Loucy (cell line): ENCODE measurements around the gene B3GAT2.

Experiments
- H2AFZ ChIP-seq: fragments of 200-600 bp; sonication (generic); 2 replicates; pipeline ENCODE4 v1.6.0; 2016; ENCODE audit warnings: antibody characterized with exemption, mild to moderate bottlenecking, low read length, moderate library complexity
- H3F3A ChIP-seq: fragments of 200-600 bp; 2 replicates; pipeline ENCODE4 v1.6.0; 2016; ENCODE audit warnings: antibody characterized with exemption, low read depth, mild to moderate bottlenecking
- H3K27me3 ChIP-seq: fragments of 200-600 bp; sonication (generic); 2 replicates; pipeline ENCODE4 v1.6.1; 2014; ENCODE audit warnings: low read length, mild to moderate bottlenecking; ENCODE audit not compliant: insufficient read depth, poor library complexity, severe bottlenecking
- H3K36me3 ChIP-seq: fragments of 200-600 bp; sonication (generic); 2 replicates; pipeline ENCODE4 v1.6.1; 2016; ENCODE audit warnings: low read length; ENCODE audit not compliant: insufficient read depth
- H3K4me1 ChIP-seq: fragments of 200-600 bp; sonication (generic); 2 replicates; pipeline ENCODE4 v1.5.1; 2014; ENCODE audit warnings: low read length, mild to moderate bottlenecking; ENCODE audit not compliant: insufficient read depth, poor library complexity, severe bottlenecking
- H3K4me2 ChIP-seq: fragments of 200-600 bp; sonication (generic); 2 replicates; pipeline ENCODE4 v1.6.0; 2014; ENCODE audit warnings: antibody characterized with exemption, low read length, low read depth, mild to moderate bottlenecking; ENCODE audit not compliant: poor library complexity, severe bottlenecking
- H3K4me3 ChIP-seq: fragments of 200-600 bp; sonication (generic); 2 replicates; pipeline ENCODE4 v1.5.1; 2014; ENCODE audit warnings: low read length, mild to moderate bottlenecking, mixed read lengths; ENCODE audit not compliant: poor library complexity, severe bottlenecking
- H3K79me2 ChIP-seq: fragments of 200-600 bp; sonication (generic); 2 replicates; pipeline ENCODE4 v1.6.1; 2014; ENCODE audit warnings: low read length; ENCODE audit not compliant: insufficient read depth
- H3K9ac ChIP-seq: fragments of 200-600 bp; sonication (generic); 2 replicates; pipeline ENCODE4 v1.6.0; 2014; ENCODE audit warnings: mild to moderate bottlenecking, low read depth, low read length, moderate library complexity; ENCODE audit not compliant: poor library complexity, severe bottlenecking
- H3K9me2 ChIP-seq: fragments of 200-600 bp; sonication (generic); replicated peaks from 2 replicates; pipeline ENCODE4 v1.6.1; 2016; ENCODE audit warnings: low read depth, low read length, mixed read lengths
- H3K9me3 ChIP-seq: fragments of 200-600 bp; sonication (generic); 2 replicates; pipeline ENCODE4 v1.6.1; 2014; ENCODE audit warnings: mild to moderate bottlenecking, antibody characterized with exemption, low read length, low read depth; ENCODE audit not compliant: insufficient read depth
- H4K20me1 ChIP-seq: fragments of 200-600 bp; sonication (generic); 2 replicates; pipeline ENCODE4 v1.6.0; 2014; ENCODE audit warnings: antibody characterized with exemption, low read length, mild to moderate bottlenecking; ENCODE audit not compliant: insufficient read depth, poor library complexity, severe bottlenecking
- EZH2phosphoT487 ChIP-seq: fragments of 200-600 bp; IDR thresholded peaks from 2 replicates; pipeline ENCODE4 v1.6.1; 2018; ENCODE audit warnings: antibody characterized with exemption, mild to moderate bottlenecking, moderate library complexity, borderline replicate concordance
- TF ChIP-seq, protein P1 (sequence below): fragments of 200-600 bp; sonication (generic); conservative IDR thresholded peaks from 2 replicates; pipeline ENCODE4 v1.5.1; 2014; ENCODE audit warnings: mild to moderate bottlenecking, antibody characterized with exemption, low read length

The B3GAT2 gene

DNA sequence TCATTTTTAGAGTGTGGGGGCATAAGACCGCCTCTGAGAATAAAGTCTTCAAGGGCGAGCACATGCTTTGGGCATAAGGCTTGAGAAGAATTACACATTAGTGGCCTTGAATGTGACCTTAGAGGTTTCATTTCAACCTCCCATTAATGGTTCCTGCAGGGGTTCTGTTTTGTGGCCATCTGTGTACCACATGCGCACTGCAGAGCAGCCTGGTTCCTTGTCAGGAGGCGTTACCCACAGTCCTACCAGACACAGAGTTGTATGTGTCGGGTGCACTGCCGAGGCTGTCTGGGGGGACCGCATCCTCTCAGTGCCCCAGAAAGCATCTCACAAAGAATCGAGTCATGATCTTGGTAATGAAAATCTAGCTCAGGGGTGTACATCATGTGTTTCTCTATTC, 115.7 kb downstream of the B3GAT2 start:
- Histone ChIP-seq H3F3A (no peaks in the 10 kb centered on the region), H3K36me3 (no peaks in the 10 kb centered on the region), H3K4me1 (peaks cover 6% of the 10 kb centered on the region), H2AFZ (no peak overlapping the region), H3K79me2 (no peaks in the 10 kb centered on the region), H3K9me3 (no peaks in the 10 kb centered on the region), H3K4me2 (no peak overlapping the region), H3K27me3 (no peaks in the 10 kb centered on the region), H3K4me3 (no peak overlapping the region), H4K20me1 (no peaks in the 10 kb centered on the region), H3K9ac (no peak overlapping the region), H3K9me2 (no peaks in the 10 kb centered on the region)
- TF ChIP-seq, protein P1, sequence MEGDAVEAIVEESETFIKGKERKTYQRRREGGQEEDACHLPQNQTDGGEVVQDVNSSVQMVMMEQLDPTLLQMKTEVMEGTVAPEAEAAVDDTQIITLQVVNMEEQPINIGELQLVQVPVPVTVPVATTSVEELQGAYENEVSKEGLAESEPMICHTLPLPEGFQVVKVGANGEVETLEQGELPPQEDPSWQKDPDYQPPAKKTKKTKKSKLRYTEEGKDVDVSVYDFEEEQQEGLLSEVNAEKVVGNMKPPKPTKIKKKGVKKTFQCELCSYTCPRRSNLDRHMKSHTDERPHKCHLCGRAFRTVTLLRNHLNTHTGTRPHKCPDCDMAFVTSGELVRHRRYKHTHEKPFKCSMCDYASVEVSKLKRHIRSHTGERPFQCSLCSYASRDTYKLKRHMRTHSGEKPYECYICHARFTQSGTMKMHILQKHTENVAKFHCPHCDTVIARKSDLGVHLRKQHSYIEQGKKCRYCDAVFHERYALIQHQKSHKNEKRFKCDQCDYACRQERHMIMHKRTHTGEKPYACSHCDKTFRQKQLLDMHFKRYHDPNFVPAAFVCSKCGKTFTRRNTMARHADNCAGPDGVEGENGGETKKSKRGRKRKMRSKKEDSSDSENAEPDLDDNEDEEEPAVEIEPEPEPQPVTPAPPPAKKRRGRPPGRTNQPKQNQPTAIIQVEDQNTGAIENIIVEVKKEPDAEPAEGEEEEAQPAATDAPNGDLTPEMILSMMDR, result no peak
- no peak for TF ChIP-seq EZH2phosphoT487

DNA sequence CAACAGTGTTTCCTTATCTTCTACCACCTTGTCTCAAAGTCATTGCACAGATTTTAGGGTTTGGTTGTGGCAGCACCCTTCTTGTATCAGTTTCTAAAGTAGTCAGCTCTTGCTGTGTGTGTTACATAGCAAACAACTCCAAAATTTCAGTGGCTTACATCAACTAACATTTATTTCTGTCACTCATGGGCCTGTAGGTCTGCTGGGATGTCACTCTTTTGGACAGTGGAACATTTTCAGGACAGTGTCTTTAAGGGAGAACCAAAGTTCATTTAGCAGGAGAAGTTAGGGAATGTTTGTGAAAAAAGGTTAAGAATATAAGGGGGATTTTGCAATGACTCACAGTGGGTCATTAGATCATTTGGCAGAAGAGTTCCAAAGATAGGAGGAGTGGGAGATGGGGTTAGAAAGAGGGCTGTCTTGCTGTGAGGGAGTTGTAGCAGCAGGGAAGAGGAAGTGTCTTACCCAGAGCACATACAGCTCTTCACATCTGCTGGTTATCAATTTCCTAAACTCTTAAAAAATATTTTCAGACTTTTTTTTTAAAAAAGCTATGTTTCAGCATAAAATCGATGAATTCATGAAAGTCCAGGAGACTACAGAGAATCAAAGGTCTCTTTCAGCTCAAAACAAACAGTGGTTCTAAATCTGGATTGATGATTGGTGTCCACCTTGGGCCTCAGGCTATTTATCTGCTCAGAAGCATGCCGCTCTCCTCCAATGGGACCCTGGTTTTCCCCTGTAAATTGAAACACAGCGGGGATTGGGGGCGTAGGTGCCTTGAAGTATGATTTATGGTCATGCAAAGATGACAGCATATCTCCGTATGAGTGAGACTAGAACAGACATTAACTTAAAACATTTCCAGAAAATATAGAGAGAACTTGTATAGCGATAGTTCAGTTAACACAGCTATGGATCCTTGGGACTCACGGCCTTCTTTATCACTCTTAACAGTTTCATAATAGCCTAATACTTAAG, 117.3 kb downstream of the B3GAT2 start:
- Histone ChIP-seq H3K4me1 (peaks cover 6% of the 10 kb centered on the region), H3K9me2 (no peaks in the 10 kb centered on the region), H3K36me3 (no peaks in the 10 kb centered on the region), H2AFZ (no peak overlapping the region), H3K9ac (no peak overlapping the region), H3K79me2 (no peaks in the 10 kb centered on the region), H3K4me3 (no peak overlapping the region), H3K27me3 (no peaks in the 10 kb centered on the region), H3F3A (no peaks in the 10 kb centered on the region), H4K20me1 (no peaks in the 10 kb centered on the region), H3K9me3 (no peaks in the 10 kb centered on the region), H3K4me2 (no peak overlapping the region)
- no peak for TF ChIP-seq EZH2phosphoT487
- TF ChIP-seq, protein P1, result no peak

DNA sequence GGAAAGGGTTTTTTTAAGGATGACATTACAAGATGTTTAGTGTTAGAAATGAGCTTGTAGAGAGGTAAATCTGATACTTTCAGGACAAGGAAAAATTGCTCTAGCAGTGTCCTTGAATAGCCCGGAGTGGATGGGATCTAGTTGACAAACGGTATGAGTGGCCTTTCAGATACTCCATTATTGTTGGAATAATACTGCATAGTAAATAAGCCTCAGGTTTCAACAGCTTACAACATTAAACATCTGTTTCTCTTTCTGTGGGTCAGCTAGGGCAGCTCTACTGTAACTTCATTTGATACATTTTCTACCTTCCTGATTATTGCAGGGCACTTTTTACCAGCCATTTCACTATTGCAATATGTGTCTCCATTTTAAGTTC, 118.0 kb downstream of the B3GAT2 start:
- Histone ChIP-seq H3K9ac (no peak overlapping the region), H3K79me2 (no peaks in the 10 kb centered on the region), H3K4me2 (no peak overlapping the region), H3K27me3 (no peaks in the 10 kb centered on the region), H4K20me1 (no peaks in the 10 kb centered on the region), H3K4me1 (peaks cover 6% of the 10 kb centered on the region), H3K36me3 (no peaks in the 10 kb centered on the region), H3K9me3 (no peaks in the 10 kb centered on the region), H2AFZ (no peak overlapping the region), H3K4me3 (no peak overlapping the region), H3K9me2 (no peaks in the 10 kb centered on the region), H3F3A (no peaks in the 10 kb centered on the region)
- TF ChIP-seq, protein P1, result no peak
- TF ChIP-seq EZH2phosphoT487, result no peak
